Thyroid gland (tissue), 4 donors: ENCODE results near the gene BCAS3.

Source experiments
- POLR2A ChIP-seq, 2 donors: fragments of 450-650 bp; IDR thresholded peaks; one replicate each; pipeline ENCODE4 v1.6.1; 2017; ENCODE audit warnings: antibody characterized with exemption in 2 of 2, mild to moderate bottlenecking in 2 of 2, moderate library complexity in 1 of 2
- TF ChIP-seq, protein P1 (sequence below), 6 experiments: fragments of 200-600 bp in 3 of 6; fragments of 450-650 bp in 3 of 6; sonication (generic) in 3 of 6; IDR thresholded peaks; one replicate each; pipeline ENCODE4 v1.5.1; 2016 to 2019; ENCODE audit warnings: antibody characterized with exemption in 6 of 6, mild to moderate bottlenecking in 2 of 6, inconsistent platforms in 1 of 6, moderate library complexity in 1 of 6

DNA sequence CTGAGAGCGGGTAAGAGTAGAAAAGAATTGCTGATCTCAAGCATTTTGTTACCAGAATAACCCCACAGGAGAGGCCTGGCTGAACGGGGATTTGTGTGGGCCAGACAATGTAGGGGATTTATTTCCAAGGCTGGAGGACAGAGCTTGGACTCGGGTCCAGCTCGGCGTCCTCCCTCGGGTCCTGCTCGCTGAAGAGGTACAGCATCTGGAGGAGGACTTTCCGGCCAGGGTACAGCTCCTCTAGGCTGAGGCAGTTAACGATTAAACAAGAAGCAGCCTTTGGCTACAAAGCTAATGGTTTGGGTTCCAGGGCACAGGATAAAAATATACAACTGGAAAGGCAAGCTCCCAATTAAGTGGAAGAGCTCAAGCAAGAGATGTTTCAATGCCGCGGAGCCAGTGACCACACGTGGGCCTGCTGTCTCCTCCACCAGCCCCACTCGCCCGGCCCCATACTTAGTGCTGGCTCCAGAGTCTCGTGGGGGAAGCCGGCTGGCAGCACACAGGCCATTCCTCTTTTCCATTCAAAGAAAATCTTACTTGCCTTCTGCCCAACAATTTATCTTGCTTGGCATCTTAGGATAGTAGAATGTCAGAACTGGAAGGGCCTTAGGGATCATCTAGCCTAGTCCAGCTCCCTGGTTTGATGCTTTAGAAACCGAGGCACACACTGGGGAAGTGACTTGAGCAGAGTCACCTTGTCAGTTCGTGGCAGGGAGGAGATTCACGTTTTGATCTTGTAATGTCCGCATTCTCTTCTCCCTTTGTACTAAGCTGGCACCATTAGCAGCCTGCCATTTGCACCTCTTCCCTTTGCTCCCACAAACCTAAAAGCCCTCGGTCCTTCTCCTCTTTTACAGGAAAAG is 636.0 kb downstream of the BCAS3 start:
- TF ChIP-seq POLR2A (IDR thresholded peaks at IDR 0.05) = no peak
- TF ChIP-seq, protein P1, sequence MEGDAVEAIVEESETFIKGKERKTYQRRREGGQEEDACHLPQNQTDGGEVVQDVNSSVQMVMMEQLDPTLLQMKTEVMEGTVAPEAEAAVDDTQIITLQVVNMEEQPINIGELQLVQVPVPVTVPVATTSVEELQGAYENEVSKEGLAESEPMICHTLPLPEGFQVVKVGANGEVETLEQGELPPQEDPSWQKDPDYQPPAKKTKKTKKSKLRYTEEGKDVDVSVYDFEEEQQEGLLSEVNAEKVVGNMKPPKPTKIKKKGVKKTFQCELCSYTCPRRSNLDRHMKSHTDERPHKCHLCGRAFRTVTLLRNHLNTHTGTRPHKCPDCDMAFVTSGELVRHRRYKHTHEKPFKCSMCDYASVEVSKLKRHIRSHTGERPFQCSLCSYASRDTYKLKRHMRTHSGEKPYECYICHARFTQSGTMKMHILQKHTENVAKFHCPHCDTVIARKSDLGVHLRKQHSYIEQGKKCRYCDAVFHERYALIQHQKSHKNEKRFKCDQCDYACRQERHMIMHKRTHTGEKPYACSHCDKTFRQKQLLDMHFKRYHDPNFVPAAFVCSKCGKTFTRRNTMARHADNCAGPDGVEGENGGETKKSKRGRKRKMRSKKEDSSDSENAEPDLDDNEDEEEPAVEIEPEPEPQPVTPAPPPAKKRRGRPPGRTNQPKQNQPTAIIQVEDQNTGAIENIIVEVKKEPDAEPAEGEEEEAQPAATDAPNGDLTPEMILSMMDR (IDR thresholded peaks at IDR 0.05) = no peak
